Lung (tissue), 12 donors: Measurements from ENCODE around the gene PSME2. TPM values are rescaled to one million over a fixed set of nuclear protein-coding genes. Genes with fewer than 3 reads are reported as not detected.

Experiments
- ATAC-seq: fragments of 200-7000 bp; cut with Tn5 transposase; one replicate; pipeline ENCODE4 v1.9.1; 2020; ENCODE audit warnings: moderate number of reproducible peaks; ENCODE audit not compliant: insufficient read depth, low FRiP score
- DNase-seq, 3 donors: peaks; one replicate each; pipeline ENCODE4 v3.0.0-alpha.2; 2013 to 2017
- H3K27ac ChIP-seq, 2 donors: one replicate each; pipeline ENCODE4 v1.5.1; 2013; ENCODE audit warnings: mild to moderate bottlenecking in 2 of 2, moderate library complexity in 2 of 2, control low read depth in 1 of 2, inconsistent platforms in 1 of 2, low read depth in 1 of 2, low read length in 1 of 2
- H3K27me3 ChIP-seq, 3 donors: one replicate each; pipeline ENCODE4 v1.5.1; 2013; ENCODE audit warnings: low read length in 2 of 3; ENCODE audit not compliant: control insufficient read depth in 3 of 3, insufficient read depth in 3 of 3
- H3K36me3 ChIP-seq, 4 donors: one replicate each; pipeline ENCODE4 v1.5.1; 2013; ENCODE audit warnings: low read length in 4 of 4, mild to moderate bottlenecking in 1 of 4, moderate library complexity in 1 of 4; ENCODE audit not compliant: control insufficient read depth in 4 of 4, insufficient read depth in 4 of 4
- H3K4me1 ChIP-seq, 5 donors: one replicate each; pipeline ENCODE4 v1.5.1; 2013; ENCODE audit warnings: low read length in 5 of 5, mild to moderate bottlenecking in 2 of 5, moderate library complexity in 1 of 5; ENCODE audit not compliant: control insufficient read depth in 5 of 5, insufficient read depth in 5 of 5
- H3K4me3 ChIP-seq: one replicate; pipeline ENCODE4 v1.5.1; 2013; ENCODE audit warnings: mild to moderate bottlenecking, control low read depth, moderate library complexity
- H3K9ac ChIP-seq, 2 donors: one replicate each; pipeline ENCODE4 v1.5.1; 2013; ENCODE audit warnings: low read length in 2 of 2, control low read depth in 1 of 2; ENCODE audit not compliant: insufficient read depth in 1 of 2
- H3K9me3 ChIP-seq, 4 donors: one replicate each; pipeline ENCODE4 v1.5.1; 2013; ENCODE audit warnings: low read length in 3 of 4, mild to moderate bottlenecking in 1 of 4, moderate library complexity in 1 of 4; ENCODE audit not compliant: control insufficient read depth in 4 of 4, insufficient read depth in 3 of 4
- WGBS, 2 donors: extraction: QIAGEN DNeasy Blood & Tissue Kit; methylation state at CpG; one replicate each; pipeline ENCODE4 v1.1.7; 2013; 5-methylcytosine and 5-hydroxymethylcytosine counted together
- polyA plus RNA-seq, 2 donors: library from polyadenylated mRNA; stranded (reverse); fragments of 200-250 nt; gene quantifications; one replicate each; pipeline ENCODE4 v1.2.1, GENCODE V29; 2013
- total RNA-seq, 2 donors: library from RNA; depleted of rRNA in 1 of 2; stranded (reverse); fragments of >200 nt in 1 of 2; gene quantifications; one replicate each; pipeline ENCODE4 v1.2.1, GENCODE V29; 2014 to 2021
- TF ChIP-seq, protein P1 (sequence below): IDR thresholded peaks from 2 replicates; pipeline ENCODE4 v1.5.1; 2012; ENCODE audit warnings: mild to moderate bottlenecking; ENCODE audit errors: control extremely low read depth, extremely low read depth
- donor health status: control.
- donor health status: control.
- donor health status: Bipolar disorder and iron deficiency.
- donor health status: healthy.
- donor health status: DM: yes; HTN: yes; CAD: no.

Gene PSME2
- total and polyA plus RNA-seq, 4 donors: 89.1 to 328 (median 230) TPM

DNA sequence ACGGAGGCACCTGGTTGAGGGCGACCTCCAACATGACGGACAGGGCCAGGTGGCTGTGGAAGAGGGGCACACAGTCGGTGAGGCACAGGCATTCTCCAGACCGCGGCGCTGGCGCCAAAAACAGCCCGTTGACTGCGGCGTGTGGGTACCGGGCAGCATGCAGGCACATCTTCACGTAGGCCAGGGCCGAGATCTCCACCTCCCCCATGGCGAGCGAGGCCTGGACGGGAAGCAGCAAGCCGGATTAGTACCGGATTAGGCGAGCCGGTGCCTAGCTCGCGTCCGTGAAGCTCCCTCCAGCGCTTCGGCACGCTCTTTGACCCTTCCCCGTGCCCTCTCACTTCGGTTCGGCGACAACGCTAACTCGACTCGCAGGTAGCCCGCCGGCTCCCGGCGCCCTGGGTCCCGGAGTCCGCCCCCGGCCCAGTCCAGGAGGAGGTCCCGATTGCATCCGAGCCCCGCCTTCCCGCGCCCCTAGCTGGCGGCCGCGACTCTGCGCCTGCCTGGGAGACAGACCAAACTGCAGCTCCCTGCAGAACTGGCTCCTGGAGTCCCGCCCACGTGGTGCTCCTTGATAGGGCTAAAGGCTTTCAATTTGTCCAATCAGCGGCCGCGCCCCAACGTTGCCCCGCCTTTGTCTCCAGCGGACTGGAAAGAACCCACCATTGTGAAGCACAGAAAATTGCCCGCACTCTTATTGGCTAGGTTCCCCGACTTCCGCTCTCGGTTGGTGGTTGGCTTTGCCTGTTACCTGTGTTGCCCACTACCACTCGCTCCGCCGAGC, 5.1 kb downstream of the PSME2 start, which contains the start of gene EMC9:
EMC9 (minus strand) TSS at position 495 of the 784 bp plus-strand sequence; CDS start at position 208, 287 bp downstream.
- Histone ChIP-seq H3K4me3 (peak within 1 kb of the TSS; percentile 51), H3K9me3 (no peaks in the 10 kb centered on the region), H3K27ac (peak within 1 kb of the TSS; percentile 92), H3K36me3 (peaks cover 0 to 40% (median 22%) of the 10 kb centered on the region in 4 donors), H3K4me1 (peaks cover 8 to 34% (median 14%) of the 10 kb centered on the region in 5 donors), H3K27me3 (no peaks in the 10 kb centered on the region), H3K9ac (peak within 1 kb of the TSS in 1 of 2 donors; percentile 90)
- 0% methylated on average over 61 to 65 of the region's 65 CpGs for WGBS, 2 donors
- DNase-seq: peak; percentile 100
- TF ChIP-seq, protein P1, sequence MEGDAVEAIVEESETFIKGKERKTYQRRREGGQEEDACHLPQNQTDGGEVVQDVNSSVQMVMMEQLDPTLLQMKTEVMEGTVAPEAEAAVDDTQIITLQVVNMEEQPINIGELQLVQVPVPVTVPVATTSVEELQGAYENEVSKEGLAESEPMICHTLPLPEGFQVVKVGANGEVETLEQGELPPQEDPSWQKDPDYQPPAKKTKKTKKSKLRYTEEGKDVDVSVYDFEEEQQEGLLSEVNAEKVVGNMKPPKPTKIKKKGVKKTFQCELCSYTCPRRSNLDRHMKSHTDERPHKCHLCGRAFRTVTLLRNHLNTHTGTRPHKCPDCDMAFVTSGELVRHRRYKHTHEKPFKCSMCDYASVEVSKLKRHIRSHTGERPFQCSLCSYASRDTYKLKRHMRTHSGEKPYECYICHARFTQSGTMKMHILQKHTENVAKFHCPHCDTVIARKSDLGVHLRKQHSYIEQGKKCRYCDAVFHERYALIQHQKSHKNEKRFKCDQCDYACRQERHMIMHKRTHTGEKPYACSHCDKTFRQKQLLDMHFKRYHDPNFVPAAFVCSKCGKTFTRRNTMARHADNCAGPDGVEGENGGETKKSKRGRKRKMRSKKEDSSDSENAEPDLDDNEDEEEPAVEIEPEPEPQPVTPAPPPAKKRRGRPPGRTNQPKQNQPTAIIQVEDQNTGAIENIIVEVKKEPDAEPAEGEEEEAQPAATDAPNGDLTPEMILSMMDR: no peak
- peak; percentile 94 for ATAC-seq

GRCh38 chr14:24139272-24139934, 7.0 kb downstream of the PSME2 start:
- no peak for DNase-seq
- Histone ChIP-seq H3K9me3 (no peaks in the 10 kb centered on the region), H3K36me3 (peaks cover 0 to 33% (median 22%) of the 10 kb centered on the region in 4 donors), H3K27ac (no peak overlapping the region), H3K27me3 (no peaks in the 10 kb centered on the region), H3K4me1 (peaks cover 0 to 29% (median 7%) of the 10 kb centered on the region in 5 donors), H3K4me3 (no peak overlapping the region), H3K9ac (peak overlapping the region in 1 of 2 donors; percentile 55)
- TF ChIP-seq, protein P1: no peak
- WGBS, 2 donors: 90% methylated on average over 9 of the region's 9 CpGs
- ATAC-seq: no peak

DNA sequence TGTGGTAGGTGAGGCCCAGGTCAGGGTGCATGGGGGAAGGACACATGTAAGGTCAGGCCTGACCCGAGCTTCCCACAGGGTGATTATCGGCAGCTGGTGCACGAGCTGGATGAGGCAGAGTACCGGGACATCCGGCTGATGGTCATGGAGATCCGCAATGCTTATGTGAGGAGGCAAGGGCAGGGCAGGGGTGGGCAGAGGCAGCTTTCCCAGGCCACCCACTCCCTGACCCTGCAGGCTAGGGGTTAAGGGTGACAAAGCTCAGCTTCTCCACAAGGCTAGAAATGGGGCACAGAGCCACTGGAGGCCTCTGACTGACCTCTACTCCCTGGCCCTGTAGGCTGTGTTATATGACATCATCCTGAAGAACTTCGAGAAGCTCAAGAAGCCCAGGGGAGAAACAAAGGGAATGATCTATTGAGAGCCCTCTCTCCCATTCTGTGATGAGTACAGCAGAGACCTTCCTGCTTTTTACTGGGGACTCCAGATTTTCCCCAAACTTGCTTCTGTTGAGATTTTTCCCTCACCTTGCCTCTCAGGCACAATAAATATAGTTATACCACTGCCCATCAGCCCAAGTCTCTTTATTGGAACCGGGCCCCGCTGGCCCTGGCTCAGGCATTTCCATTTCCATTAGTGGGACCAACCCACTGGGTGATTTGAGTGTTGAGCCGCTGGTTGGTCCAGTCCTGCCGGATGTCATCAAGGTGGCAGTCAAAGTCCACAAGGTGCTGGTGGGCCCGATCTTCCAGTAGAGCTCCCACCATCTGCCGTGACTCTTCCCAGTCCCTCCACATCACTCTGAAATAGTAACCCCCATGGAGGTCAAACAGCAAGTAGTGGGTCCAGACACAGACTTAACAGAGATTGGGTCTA, 7.8 kb downstream of the PSME2 start:
- no peak overlapping the region for H3K9ac ChIP-seq
- DNase-seq: no peak
- H3K27me3 ChIP-seq: no peaks in the 10 kb centered on the region
- no peak overlapping the region for H3K27ac ChIP-seq
- TF ChIP-seq, protein P1: no peak
- WGBS, 2 donors: 87 to 94% methylated on average over 13 of the region's 13 CpGs
- no peak overlapping the region for H3K4me3 ChIP-seq
- ATAC-seq: no peak
- peaks cover 0 to 26% (median 16%) of the 10 kb centered on the region in 4 donors for H3K36me3 ChIP-seq
- H3K4me1 ChIP-seq: peaks cover 0 to 29% (median 7%) of the 10 kb centered on the region in 5 donors
- no peaks in the 10 kb centered on the region for H3K9me3 ChIP-seq
